Astrocyte of the spinal cord (primary cell): ENCODE results near the gene SPATA20.
A peak's percentile ranks its signal among the peaks of the same experiment; 100 is the strongest.

Experiments
- DNase-seq: peaks from one replicate; pipeline ENCODE4 v3.0.0; 2011; ENCODE audit warnings: low read depth, low spot score
- H3K4me3 ChIP-seq: 2 replicates; pipeline ENCODE4 v1.5.1; 2011; ENCODE audit warnings: low read depth, mild to moderate bottlenecking, low read length, moderate library complexity
- in situ Hi-C: cut with HindIII; loops from 2 replicates; pipeline ENCODE4 v1.10.0; 2017; ENCODE audit warnings: low sequenced_read_pairs
- TF ChIP-seq, protein P1 (sequence below): IDR thresholded peaks from 2 replicates; pipeline ENCODE4 v1.5.1; 2012; ENCODE audit warnings: low read depth, mild to moderate bottlenecking, low read length, inconsistent platforms

Gene SPATA20

DNA sequence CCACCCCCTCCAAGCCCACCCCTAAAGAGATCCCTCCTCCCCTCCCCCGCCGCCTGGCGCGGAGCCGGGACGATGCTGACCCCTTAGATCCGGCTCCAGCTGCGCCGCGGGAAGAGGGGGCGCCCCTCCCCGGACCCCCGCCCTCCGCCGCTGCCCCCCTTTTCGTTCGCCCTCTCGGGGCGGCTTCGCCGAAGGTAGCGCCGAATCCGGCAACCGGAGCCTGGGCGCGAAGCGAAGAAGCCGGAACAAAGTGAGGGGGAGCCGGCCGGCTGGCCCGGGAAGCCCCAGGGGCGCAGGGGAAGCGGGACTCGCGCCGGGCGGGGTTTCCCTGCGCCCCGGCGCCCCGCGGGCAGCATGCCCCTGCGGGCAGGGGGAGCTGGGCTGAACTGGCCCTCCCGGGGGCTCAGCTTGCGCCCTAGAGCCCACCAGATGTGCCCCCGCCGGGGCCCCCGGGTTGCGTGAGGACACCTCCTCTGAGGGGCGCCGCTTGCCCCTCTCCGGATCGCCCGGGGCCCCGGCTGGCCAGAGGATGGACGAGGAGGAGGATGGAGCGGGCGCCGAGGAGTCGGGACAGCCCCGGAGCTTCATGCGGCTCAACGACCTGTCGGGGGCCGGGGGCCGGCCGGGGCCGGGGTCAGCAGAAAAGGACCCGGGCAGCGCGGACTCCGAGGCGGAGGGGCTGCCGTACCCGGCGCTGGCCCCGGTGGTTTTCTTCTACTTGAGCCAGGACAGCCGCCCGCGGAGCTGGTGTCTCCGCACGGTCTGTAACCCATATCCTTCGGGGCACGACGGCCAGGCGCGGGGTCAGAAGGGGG lies 14.2 kb downstream of the SPATA20 start:
- in situ Hi-C loops, result no loop called here
- peak overlapping the region; percentile 12 for H3K4me3 ChIP-seq
- TF ChIP-seq, protein P1, sequence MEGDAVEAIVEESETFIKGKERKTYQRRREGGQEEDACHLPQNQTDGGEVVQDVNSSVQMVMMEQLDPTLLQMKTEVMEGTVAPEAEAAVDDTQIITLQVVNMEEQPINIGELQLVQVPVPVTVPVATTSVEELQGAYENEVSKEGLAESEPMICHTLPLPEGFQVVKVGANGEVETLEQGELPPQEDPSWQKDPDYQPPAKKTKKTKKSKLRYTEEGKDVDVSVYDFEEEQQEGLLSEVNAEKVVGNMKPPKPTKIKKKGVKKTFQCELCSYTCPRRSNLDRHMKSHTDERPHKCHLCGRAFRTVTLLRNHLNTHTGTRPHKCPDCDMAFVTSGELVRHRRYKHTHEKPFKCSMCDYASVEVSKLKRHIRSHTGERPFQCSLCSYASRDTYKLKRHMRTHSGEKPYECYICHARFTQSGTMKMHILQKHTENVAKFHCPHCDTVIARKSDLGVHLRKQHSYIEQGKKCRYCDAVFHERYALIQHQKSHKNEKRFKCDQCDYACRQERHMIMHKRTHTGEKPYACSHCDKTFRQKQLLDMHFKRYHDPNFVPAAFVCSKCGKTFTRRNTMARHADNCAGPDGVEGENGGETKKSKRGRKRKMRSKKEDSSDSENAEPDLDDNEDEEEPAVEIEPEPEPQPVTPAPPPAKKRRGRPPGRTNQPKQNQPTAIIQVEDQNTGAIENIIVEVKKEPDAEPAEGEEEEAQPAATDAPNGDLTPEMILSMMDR, result no peak
- no peak for DNase-seq

GRCh38 chr17:50561746-50562141 lies 14.8 kb downstream of the SPATA20 start:
- in situ Hi-C loops, result no loop called here
- TF ChIP-seq, protein P1, result no peak
- no peak for DNase-seq
- no peak overlapping the region for H3K4me3 ChIP-seq

DNA sequence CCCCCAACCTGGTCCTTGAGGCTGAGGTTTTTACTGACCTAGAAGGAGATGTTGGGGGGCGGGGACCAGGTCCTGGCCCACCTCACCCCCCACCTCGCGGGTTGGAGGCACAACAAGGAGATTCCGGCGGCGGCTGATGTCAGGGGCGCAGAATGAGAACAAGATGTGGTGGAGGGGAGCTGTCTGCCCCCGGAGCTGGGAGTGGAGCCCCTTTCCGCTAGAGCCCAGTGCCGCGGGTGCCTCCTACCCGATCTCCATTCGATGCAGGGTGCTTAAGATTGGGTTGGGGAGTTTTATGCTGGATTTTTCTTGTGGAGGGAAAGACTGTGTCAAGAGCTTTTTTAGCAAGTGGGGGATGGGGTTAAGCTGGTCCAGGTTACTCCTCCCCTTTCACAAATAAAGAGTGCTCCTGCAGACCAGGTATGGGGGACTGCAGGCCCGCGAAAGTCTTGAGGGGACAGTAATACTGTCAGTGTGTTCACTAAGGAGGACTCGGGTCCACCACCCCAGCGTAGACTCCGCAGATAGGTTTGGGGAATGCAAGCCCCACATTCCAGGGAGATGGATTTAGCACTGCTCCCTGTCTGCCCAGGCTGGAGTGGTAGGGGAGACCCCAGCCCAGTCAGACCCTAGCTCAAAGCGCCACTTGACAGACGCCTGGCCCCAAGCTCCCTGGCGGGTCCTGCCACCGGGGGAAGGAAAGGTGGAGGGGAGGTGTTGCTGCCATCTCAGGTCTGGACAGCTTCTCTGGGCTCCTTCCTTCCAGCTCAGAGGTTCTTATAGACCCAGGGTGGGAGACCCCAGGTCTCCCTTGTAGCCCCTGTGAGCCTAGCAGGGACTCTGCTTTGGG lies 15.5 kb downstream of the SPATA20 start:
- no peak for DNase-seq
- in situ Hi-C loops, result no loop called here
- TF ChIP-seq, protein P1, result no peak
- no peak overlapping the region for H3K4me3 ChIP-seq

DNA sequence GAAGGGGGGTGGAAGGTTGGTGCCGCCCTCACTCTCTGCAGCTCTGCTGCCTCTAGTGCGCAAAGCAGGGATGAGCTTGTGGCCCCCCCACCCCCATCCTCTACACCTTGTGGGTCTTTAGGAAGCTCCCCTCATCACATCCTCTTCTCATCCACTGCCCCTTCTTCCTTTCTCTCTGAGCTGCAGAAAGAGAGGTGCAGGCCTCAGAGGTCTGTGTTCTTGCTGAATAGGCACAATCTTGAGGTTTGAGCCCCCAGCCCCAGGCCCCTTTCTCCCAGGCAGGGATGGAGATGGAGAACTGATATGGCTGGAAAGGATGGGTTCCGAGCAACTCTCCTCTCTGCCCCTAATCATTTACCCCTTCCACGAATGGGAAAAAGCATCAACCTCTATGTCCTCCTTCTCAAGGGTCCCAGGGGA lies 16.1 kb downstream of the SPATA20 start:
- in situ Hi-C loops, result no loop called here
- DNase-seq, result no peak
- no peak overlapping the region for H3K4me3 ChIP-seq
- TF ChIP-seq, protein P1, result no peak

GRCh38 chr17:50564916-50565315 lies 17.9 kb downstream of the SPATA20 start:
- DNase-seq, result no peak
- H3K4me3 ChIP-seq, result no peak overlapping the region

More at GRCh38 chr17:50564916-50565315, 17.9 kb downstream of the SPATA20 start:
- in situ Hi-C loops, result no loop called here
- TF ChIP-seq, protein P1, result no peak
